GM18868 (cell line): ENCODE data around the gene TTC7B.
A peak's percentile ranks its signal among the peaks of the same experiment; 100 is the strongest.
"Not testable (repeated sequence)": the region's sequence is repeated elsewhere in the genome, so short reads cannot be mapped to it uniquely, and the experiment has no call there.

Experiments
- ATAC-seq: cut with Tn5 transposase; IDR thresholded peaks from one replicate; pipeline ENCODE4 v1.9.1; 2021; ENCODE audit warnings: mild to moderate bottlenecking, moderate library complexity; ENCODE audit not compliant: unreplicated experiment

The TTC7B gene

GRCh38 chr14:90815822-90816662, at the start of gene TTC7B:
Gene TTC7B, minus strand, starts transcription at chr14:90816430. Its CDS starts 135 bp downstream, at chr14:90816295.
- ATAC-seq, result peak; percentile 73

GRCh38 chr14:90864741-90865140, 48.5 kb upstream of the TTC7B start:
- ATAC-seq, result no peak

- no peak for ATAC-seq
Measured at GRCh38 chr14:90858511-90858910, 42.3 kb upstream of the TTC7B start.

GRCh38 chr14:90857866-90858265, 41.6 kb upstream of the TTC7B start:
- ATAC-seq, result no peak

DNA sequence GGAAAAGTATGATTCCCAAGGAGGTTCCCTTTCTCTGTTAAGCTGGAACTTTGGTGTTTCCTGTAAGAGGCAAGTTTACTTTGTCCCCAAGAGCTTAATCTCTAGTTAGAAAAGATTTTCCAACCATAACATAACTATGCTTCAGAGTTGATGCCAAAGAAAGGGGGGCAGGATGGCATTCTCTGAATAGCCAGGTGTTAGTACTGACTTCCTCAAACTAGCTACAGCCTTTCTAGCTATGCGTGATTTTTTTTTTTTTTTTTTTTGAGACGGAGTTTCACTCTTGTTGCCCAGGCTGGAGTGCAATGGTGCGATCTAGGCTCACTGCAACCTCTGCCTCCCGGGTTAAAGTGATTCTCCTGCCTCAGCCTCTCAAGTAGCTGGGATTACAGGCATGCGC, 39.9 kb upstream of the TTC7B start:
- not testable (repeated sequence) for ATAC-seq

GRCh38 chr14:90853116-90853515, 36.9 kb upstream of the TTC7B start:
- ATAC-seq, result no peak

DNA sequence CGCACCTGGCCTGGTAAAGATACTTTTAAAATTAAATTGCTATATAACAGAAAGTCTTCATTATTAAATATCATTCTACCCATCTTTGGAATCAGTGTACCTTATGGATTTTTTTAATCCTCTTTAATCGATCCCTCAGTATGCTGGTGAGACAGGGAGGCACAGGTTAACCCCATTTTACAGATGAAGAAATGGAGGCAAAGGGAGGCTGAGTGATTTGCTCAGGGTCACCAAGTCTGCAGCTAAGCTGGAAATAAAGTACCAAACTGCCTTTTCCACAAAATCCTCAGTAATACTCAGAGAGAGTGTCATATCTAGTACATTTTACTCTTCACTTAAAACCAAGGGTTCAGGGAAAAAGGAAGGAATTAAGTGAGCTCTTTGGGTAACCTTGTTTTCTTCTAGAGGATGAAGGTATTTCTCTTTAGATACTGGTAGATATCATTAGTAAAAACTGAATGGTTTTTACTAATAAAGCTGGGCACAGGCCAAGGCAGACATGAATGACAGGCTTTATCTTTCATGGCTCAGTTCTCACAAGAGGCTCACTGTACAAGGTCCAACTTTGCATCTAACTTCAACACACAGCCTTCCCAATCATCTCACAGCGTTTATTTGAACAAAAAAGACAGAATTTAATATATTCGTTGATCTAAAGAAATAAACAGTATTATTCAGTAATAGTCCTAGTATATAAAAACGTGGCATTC, 35.3 kb upstream of the TTC7B start:
- ATAC-seq, result no peak

DNA sequence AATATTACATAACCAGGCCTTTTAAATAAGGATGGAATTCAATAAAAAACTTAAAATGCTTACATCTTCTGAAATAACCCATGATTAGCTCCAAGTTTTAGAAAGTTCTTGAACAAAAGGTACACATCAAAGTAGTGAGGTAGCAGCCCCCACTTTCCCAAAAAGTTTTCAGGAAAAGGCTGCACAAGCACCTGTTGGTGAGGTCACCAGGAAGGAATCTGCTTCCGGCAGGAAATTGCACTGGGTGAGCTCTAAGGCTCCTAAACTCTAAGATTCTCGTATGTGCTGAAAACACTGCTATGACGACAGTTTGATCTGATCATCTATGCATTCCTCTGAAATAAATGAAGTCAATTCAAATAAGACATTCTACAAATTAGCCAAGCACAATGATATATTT, 34.3 kb upstream of the TTC7B start:
- no peak for ATAC-seq

- no peak for ATAC-seq
Measured at GRCh38 chr14:90849787-90850444, 33.7 kb upstream of the TTC7B start.

DNA sequence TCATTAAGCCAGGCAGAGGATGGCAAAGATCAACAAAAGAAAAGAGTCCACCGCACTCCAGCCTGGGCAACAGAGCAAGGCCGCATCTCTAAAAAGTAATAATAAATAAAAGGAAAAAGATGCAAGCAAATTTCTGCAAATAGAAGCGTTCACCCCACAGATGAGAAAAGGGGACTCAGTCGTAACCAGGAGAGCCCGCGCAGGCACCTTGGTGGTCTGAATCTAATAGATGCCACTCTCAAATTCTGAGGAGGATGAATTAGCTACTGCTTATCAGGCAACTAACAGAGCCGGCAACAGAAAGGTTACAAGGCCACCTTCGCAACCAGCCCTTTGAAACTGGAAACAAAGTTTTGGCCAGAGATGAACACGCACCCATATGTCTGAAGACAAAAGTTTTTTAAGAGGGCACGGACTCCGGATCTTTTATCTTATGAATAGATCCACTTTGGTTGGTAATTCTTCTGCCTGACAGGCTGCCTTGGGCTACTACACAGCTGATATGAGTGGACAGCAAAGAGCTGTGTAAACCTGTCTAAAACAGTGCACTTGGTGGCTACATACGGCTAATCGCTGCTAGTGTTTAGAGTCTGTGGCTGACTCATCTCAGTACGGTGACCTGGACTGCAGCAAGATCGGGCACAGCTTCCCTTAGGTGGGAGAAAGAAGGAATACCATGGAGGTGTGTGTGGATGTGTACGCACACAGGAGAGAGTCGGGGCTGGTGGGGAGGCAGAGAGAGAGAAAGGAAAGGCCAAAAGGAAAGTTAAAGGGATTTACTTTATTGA, 32.9 kb upstream of the TTC7B start:
- no peak for ATAC-seq

DNA sequence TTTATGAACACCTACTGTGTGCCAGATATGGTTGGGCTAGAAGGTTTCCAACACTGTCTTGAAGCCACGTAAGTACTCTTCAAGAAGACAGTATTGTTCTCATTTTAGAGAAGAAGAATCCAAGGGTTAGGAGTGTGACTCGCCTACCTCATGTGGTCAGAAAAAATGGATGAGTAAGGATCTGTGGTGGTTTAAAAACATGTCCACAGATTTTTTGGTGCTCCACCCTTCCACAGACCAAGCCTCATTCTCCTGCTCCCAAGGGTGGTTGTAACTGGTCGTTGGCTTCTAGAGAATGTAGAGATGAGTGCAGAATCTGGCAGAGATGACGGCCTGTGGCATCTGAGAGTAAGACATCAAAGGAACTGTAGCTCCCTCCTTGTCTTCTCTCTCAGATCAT, 30.3 kb upstream of the TTC7B start:
- ATAC-seq, result no peak

- no peak for ATAC-seq
Measured at GRCh38 chr14:90844321-90844720, 28.1 kb upstream of the TTC7B start.

DNA sequence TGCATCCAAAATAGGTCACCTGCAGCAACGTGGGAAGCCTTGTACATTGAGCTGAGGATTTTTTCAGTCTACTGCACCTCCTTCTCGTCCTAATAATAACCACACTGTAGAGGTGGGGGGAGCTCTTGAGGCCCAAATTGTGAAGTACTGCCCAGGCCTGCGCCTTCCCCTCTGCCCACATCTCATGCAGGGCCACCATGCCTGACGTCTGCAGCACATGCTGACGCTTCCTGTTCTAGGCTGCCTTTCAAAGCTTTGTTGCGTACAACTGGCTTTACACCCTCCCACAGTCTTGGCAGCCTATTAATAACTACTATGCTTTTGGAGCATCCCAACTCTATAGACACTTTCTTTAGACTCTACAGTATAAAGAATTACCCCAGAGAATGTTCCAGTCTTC, 26.5 kb upstream of the TTC7B start:
- ATAC-seq, result no peak

GRCh38 chr14:90840667-90841066, 24.4 kb upstream of the TTC7B start:
- not testable (repeated sequence) for ATAC-seq

DNA sequence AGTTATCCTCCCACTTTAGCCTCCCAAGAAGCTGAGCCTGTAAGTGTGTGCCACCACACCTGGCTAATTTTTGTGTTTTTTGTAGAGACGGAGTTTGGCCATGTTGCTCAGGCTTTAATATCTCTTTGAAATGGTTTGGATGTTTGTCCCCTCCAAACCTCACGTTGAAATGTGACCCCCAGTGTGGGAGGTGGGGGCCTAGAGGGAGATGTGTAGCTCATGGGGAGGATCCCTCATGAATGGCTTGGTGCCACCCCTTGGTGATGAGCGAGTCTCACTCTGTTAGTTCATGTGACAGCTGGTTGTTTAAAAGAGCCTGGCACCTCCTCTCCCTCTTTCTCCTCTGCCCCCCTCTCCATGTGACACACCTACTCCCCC, 23.6 kb upstream of the TTC7B start:
- no peak for ATAC-seq

GRCh38 chr14:90839024-90839888, 23.0 kb upstream of the TTC7B start:
- ATAC-seq, result no peak

DNA sequence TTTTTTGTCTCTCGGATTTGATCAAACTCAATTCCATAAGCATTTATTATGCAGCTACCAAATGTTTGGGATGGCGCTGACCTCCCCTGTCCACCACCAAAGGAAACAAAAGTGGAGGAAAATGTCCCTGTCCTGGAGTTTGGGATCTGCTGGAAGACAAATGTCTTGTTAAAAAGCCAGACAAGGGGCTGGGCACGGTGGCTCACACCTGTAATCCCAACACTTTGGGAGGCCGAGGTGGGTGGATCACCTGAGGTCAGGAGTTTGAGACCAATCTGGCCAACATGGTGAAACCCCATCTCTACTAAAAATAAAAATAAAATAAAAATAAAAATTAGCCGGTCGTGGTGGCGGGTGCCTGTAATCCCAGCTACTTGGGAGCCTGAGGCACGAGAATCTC, 22.3 kb upstream of the TTC7B start:
- not testable (repeated sequence) for ATAC-seq

GRCh38 chr14:90837355-90837754, 21.1 kb upstream of the TTC7B start:
- ATAC-seq, result no peak

DNA sequence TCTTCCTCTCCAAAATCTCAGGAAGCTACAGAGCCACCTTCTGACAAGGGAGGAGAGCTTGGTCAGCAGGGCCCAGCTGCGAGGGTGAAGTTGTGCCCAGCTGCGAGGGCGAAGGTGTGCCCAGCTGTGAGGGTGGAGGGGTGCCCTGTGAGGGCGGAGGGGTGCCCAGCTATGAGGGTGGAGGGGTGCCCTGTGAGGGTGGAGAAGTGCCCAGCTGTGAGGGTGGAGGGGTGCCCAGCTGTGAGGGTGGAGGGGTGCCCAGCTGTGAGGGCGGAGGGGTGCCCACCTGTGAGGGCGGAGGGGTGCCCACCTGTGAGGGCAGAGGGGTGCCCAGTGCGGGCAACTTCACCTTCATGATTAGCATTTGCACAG, 20.4 kb upstream of the TTC7B start:
- no peak for ATAC-seq

- ATAC-seq, result no peak
Measured at GRCh38 chr14:90831821-90832220, 15.6 kb upstream of the TTC7B start.
